ENCODE measurements around the gene ADAP1. TPM values are rescaled to one million over a fixed set of nuclear protein-coding genes. Genes with fewer than 3 reads are reported as not detected.
A peak's percentile ranks its signal among the peaks of the same experiment; 100 is the strongest.

ADAP1 gene
- total RNA-seq, 1 donor from 2014 or later: 19.2 TPM

DNA sequence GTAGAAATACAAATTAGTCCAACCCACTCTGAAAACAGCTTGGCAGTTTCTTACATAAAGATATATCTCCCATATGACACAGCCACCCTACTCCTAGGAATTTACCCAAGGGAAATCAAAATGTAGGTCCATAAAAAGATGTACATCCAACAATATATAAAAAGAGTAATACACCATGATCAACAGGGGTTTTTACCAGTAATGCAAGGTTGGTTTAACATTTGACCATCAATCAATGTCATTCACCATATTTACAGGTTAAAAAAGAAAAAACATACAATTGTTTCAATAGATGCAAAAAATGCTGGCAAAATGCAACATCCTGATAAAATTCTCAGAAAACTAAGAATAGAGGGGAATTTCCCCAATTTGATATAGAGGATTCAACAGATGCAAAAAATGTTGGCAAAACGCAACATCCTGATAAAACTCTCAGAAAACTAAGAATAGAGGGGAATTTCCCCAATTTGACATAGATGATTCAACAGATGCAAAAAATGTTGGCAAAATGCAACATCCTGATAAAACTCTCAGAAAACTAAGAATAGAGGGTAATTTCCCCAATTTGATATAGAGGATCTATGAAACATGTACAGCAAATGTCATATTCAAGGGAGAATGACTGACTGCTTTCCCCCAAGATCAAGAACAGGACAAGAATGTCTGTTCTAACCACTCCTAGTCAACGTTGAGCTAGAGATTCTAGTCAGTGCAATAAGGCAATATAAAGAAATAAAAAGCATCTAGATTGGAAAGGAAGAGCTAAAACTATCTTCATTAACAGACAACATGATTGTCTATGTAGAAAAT, 13.7 kb downstream of the ADAP1 start:
- no peak for DNase-seq (ENCODE audit: low spot score)

DNA sequence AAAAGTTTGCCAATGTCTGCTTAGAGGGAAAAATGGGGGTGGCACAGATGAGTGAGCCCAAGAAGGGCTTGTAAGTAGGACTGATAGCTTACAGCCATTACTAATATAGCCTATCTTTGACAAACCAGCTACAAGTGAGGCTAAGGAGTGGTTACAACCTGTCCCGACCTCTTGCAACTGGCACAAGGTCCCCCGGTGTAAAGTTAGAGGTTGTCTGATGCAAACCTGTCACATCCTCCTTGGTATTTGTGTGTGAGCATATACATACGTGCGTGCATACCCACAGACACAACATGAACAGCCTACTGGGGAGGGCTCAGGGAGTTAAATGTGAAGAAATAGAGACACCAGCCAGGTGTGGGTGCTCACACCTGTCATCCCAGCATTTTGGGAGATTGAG, 14.6 kb downstream of the ADAP1 start:
- no peak for DNase-seq (ENCODE audit: low spot score)

DNA sequence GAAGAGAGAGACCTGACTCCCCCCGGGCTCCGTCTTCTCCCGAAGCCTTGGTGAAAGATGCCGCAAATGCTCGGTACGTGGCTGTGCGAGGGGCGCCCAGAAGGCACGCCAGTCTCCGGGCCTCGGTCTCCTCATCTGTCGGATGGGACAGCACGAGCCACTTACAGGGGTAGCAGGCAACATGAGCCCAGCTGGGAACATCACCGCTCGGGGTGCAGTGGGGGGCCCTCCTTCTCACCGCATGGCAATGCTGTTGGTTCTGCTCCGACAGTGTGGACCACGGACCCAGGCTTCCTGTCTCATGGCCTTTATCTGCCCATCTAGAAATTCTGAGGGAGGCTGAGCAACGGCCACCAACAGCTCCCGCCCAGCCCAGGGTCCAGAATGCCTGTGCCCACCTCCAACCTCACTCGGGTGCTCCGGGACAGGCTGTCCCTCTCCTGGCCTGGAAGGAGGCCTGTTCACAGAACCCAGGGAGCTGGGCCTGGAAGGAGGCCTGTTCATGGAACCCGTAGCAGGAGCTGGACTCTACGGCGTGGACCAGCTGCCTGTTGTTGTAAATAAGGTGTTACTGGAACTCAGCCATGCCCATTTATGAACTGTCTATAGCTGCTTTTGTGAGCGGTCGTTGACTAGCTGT, 15.8 kb downstream of the ADAP1 start:
- no peak for DNase-seq (ENCODE audit: low spot score)

DNA sequence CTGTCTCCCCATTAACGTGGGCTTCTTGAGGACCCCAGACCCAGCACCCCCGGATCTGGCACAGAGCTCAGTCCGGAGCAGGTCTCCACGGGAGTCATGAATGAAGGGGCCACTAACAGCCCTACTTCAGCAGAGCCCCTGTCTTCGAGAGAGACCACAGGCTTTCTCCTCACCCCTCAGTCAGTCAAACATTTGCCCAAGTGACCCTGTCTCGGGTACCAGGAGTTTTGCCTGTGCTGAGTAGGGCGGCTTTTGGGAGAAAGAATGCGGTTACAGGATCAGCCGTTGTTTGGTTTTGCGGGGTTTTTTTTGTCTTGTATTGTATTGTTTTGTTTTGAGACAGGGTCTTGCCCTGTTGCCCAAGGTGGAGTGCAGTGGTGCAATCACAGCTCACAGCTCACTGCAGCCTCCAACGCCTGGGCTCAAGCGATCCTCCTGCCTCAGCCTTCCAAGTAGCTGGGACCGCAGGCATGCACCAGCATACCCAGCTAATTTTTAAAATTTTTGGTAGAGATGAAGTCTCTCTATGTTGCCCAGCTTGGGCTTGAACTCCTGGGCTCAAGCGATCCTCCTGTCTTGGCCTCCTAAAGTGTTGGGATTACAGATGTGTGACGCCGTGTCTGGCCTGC, 16.5 kb downstream of the ADAP1 start:
- DNase-seq (ENCODE audit: low spot score): no peak

DNA sequence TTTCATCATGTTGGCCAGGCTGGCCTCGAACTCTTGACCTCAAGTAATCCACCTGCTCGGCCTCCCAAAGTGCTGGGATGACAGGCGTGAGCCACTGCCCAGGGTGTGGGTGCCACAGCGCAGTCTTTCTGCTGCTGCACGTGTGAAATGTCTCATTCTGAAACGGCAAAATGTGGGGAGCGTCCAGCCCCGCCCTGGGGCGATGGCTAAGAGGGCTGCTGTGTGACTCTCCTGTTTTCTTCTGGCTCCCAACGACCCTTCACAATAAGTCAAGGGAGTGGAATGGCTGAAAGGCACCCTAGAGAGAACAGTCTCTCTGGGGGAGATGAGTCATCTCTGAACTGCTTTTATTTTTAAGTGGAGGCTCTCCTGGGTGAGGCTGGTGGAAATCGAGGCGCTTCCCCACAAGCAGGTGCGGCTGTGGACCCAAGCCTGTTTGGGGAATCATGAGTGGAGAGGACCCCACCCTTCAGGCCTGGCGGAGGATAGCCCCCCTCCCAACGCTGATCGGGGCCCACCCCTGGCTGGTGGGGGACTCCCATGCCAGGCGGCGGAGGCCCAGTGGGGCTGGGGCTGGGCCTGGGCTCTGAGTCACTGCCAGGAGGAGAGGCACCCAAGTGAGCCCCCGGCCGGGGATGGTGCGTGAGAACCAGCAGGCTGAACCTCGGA, 18.0 kb downstream of the ADAP1 start:
- DNase-seq (ENCODE audit: low spot score): no peak

DNA sequence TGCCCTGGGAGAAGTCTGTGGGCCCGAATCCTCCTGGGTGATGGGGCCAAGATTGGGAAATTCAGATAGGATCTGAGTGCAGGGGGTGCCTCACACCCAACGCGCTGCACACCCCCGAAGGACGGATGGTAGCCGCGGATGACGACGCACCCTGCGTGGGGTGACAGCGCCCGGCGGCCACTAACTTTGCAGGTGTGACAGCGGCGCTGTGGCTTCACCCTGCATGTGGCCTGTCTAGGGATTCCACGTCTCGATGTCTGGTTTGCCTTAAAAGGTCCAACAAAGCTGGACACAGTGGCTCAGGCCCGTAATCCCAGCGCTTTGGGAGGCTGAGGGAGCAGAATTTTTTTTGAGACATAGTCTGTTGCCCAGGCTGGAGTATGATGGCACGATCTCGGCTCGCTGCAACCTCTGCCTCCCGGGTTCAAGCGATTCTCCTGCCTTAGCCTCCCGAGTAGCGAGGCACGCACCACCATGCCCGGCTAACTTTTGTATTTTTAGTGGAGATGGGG, 18.6 kb downstream of the ADAP1 start:
- DNase-seq (ENCODE audit: low spot score): no peak

DNA sequence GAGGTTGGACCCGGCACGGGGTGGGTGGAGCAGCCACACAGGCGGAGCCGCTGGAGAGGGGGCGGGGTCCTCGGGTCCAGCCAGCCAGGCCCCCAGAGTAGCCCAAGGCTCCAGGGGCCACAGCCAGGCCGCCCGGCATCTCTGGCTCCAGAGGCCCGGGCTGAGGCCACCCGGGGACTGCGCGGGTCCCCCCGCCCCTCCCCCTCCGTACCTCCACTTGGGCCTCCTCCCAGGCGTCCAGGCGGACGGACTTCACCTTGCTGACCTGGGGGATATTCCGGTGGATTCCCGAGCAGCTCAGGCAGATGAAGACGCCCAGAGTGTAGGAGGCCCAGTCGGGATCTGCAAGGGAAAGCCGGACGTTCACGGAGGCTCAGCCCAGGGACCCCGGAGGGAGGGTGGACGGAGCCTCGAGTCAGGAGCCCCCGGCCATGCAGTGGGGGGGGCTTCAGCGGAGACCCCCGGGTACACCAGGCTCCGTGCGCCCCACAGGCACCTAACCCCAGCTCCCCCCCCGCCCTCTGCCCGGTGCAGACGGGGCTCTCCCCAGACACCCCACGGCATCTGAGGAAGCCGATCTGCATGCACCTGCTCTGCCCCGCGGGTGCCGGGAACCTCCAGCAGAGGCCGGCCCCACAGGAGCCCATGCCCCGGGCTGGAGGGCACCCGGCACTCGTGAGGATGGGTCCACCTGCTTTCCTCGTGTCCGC, 19.2 kb downstream of the ADAP1 start:
- no peak for DNase-seq (ENCODE audit: low spot score)

DNA sequence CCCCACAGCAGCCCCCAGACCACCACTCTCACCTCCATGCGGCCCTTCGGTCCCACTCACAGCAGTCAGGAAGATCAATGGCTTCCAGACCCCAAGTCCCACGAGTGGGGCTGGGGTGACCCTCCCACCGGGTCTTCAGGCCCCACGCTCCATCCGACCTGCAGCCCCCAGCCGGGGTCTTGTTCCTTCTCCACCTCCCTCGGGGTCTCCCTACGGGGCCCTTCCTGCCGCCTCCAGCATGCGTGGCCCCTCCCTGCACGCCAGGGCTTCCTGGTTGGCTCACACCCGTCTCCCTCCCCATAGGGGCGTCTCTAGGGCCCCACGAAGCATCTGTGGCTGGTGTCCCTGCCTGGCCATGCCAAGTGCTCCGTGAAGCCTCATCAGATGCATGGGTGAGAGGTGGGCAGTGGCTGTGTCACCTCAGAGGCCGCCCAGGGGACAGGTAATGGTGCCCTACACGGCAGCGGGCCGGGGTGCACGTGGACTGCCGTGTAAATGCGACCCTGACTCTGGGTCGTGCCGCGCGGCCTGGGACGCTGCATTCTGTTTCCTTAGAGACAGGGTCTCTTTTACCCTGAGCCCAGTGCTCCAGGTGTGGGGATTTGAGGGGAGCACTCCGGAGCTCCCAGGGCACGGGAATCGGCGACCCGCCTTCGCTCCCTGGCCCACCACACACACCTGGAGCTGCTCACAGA, 19.9 kb downstream of the ADAP1 start:
- DNase-seq (ENCODE audit: low spot score): no peak

DNA sequence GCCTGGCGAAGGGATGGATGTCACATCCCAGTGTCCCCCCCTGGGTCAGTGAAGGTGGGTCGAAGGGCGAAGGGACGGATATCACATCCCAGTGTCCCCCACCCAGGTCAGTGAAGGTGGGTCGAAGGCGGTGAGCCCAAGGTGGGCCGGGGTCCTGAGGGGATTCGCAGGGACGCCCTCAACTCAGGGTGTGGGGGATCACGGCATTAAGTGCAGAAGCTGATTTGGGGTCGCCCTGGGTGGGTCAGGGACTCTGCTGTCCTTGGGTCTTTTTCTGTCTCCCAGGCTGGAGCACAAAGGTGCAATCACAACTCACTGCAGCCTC, 21.9 kb downstream of the ADAP1 start:
- no peak for DNase-seq (ENCODE audit: low spot score)

DNA sequence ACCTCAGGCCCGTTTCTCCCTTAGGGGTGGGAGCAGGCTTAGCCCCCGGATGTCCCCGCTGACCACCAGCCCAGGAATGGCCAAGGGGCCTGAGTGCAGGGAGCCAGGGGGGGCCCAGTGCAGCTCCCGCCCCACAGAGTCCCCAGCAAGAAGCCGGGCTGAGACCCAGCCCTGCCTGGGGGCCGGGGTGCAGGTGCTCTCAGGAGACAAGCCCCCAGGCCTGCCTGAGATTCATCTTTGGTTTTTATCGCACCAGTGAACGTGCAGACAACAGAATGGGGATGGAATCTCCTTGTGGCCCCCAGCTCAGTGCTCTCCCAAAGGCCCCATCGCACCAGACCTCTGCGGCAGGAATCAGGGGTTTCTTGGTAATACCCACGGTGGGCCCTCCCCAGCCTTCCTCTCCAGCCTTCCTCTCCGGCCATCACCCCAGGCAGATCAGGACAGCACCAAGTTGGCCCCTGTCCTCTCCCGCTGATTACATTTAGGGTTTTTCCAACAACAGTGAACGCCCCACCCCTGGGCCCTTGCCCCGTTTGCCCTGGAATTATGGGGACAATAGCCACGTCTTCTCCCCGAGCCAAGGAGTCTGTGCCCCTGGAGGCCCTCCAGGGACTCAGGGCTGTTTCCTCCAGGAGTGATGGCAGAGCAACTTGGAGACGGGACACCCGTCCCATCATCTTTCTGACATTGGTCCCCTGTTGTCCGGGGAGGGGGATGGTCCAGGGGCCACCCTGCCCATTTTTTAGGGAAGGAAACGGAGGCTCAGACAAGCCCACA, 22.4 kb downstream of the ADAP1 start:
- no peak for DNase-seq (ENCODE audit: low spot score)

DNA sequence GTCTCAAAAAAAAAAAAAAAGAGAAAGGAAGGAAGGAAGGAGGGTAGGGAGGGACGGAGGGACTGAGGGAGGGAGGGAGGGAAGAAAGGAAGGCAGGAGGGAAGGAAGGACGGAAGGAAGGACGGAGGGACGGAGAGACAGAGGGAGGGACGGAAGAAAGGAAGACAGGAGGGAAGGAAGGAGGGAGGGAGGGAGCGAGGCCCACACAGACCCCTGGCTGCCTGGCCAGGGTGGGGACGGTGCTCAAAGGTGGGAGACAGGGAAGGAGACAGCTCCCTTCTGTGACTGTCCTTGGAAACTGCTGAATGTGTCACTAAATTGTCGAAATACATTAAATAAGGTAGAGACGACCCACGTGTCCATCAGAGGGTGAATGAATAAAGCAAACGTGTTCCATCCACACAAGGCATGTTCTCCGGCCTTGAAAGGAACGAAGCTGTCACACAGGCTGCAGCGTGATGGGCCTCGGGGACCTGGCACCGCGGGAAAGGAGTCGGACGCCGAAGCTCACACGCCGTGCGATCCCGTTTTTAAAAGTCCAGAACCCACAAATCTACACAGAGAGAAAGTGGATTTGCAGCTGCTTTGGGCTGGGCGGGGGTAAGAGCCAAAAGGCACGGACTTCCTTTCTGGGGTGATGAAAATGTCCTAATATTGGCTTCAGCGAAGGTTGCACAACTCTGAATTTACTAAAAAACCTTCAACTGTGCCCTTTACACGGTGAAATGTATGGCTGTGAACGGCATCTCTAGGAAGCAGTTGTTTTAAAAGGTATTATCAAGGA, 23.3 kb downstream of the ADAP1 start:
- no peak for DNase-seq (ENCODE audit: low spot score)

DNA sequence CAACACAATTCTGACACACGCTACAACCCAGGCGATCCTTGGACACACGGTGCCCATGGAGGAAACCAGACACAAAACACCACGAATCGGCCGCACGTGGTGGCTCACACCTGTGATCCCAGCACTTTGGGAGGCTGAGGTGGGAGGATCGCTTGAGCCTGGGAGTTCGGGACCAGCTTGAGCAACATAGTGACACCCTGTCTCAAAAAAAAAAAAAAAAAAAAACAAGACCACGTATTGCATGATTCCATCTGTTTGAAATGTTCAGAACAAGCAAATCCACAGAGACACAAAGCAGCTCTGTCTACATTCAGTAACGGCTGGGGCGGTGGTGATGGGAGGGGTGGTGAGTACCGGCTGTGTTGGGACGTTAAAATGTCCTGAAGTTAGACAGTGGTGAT, 25.2 kb downstream of the ADAP1 start:
- DNase-seq (ENCODE audit: low spot score): peak; percentile 79

DNA sequence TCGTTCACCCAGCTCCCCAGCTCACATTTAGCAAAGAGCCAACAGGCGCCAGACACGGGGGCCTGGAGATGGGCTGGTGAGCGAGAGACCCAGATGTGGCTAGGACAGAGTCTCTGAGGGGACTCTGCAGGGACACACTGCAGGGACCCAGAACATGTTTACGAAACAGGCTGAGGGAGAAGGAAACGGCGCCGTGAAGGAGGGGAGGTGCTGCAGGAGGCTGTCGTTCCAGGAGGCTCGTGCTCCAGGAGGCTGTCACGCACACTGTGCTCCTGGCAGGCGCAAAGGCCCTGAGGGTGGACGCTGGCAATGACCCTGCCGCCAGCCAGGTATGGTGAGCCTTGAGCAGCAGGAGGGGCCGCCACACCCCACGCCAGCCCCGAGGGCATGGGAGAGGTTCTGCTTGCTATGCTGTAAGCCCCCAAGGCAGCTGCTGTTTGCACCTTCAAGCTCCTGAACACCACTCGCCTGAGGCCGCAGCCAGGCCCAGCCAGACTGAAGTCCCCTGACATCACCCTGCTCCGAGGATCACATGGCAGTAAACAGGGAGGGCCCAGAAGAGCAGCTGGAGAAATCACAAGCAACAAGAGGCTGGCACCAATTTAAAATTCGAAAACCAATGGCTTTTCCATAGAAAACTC, 27.3 kb downstream of the ADAP1 start:
- DNase-seq (ENCODE audit: low spot score): peak; percentile 80

DNA sequence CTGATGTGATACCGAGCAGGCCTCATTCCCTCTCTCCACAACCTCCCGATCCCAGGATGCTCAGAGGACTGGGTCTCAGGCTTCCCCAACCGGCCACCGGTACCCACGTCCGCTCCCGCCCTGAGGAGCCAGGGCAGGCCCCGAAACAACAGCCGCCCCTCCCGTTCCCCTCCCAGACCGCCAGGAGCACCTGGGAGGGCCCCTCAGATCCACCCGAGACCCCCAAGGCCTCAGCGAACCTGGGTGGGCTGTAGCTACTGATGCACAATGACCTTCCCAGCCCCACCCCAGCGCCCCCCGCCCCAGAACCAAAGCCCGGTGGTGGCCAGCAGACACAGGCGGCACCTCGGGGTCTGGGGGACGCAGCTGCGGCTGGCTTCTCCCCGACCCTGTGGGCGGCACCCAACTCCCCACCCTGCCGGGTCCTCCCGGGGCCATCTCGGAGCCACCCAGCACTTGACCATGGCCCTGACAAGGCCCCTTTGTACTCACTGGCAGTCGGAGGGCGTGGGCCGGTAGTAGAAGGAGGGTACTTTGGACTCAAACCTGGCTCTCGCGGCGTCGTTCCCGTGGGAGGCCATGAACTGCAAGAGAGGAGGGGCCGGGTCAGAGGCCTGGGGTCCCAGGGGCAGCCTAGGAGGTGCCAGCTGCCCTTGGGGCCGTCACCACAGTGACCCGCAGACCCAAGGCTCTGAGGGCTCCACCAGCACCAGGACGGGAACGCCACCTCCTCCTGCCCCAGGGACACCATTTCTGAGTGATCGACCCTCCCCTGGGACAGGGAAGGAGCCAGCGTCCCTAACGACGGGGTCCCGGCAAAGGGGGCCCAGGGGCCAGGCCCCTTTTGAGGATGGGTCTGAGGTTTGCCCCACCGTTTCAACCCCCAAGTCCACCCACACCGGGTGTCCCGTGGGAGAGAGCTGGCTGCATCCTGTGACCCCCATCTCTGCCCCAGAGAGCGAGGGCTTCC, 28.1 kb downstream of the ADAP1 start:
- peak; percentile 90 for DNase-seq (ENCODE audit: low spot score)

DNA sequence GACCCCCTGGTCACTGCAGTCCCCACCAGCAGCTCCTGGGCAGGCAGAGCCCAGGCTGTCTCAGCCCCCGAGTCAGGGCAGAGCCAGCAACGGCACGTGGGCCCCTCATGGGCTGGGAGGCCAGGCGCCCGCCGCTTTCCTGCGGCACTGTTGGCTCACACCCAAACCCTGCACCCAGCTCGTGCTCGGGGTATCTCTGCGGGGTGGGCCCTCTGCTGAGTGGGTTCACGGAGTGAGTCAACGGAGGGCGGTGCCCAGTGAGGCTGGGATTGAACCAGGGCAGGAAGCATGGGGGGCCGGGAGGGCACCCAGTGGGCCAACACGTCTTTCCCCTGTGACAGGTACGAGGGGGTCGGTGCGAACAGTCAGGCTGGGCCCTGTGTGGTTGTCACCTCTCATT, 28.9 kb downstream of the ADAP1 start:
- DNase-seq (ENCODE audit: low spot score): peak; percentile 90

DNA sequence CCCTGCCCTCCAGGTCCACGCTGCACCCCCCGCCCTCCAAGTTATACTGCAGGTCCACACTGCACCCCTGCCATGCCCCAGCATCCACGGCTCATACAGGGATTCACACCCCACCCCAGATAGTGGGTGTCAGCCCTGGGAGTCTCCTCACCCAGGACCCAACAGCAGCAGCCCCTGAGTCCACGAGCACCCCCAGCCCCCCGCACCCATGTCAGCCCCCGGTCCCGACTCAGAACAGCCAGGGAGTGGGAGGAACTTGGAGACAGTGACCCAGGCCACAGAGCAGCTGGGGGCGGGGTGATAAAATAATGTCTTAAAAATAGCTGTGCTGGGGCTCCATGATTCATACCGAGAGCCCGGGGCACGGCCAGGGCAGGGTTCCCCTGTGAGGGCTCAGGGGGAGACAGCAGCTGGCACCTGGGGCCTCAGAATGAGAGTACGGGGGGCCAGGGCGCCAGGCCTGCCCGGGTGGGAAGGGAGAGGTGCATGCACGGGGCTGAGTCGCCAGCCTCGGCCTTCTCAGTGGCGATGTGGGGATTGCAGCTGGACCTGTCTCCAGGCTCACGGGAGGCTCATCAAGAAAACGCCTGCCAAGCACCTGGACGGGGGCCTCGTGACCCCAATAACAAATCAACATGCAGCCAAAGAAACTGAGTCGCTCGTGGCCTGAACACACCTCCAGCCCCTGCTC, 29.8 kb downstream of the ADAP1 start:
- DNase-seq (ENCODE audit: low spot score): peak; percentile 86

DNA sequence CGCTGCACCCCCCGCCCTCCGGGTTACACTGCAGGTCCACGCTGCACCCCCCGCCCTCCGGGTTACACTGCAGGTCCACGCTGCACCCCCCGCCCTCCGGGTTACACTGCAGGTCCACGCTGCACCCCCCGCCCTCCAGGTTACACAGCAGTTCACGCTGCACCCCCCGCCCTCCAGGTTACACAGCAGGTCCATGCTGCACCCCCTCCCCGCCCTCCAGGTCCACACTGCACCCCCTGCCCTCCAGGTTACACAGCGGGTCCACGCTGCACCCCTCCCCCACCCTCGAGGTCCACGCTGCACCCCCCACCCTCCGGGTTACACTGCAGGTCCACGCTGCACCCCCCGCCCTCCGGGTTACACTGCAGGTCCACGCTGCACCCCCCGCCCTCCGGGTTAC, 30.4 kb downstream of the ADAP1 start:
- peak; percentile 53 for DNase-seq (ENCODE audit: low spot score)

All from mesenteric fat pad (tissue), 1 donor.